CD1c-positive myeloid dendritic cell (primary cell): ENCODE data around the gene TNRC18.
A peak's percentile ranks its signal among the peaks of the same experiment; 100 is the strongest.
"Not testable (repeated sequence)": the region's sequence is repeated elsewhere in the genome, so short reads cannot be mapped to it uniquely, and the experiment has no call there.

Experiments
- DNase-seq: peaks from one replicate; pipeline ENCODE4 v3.0.0-alpha.2; 2016; ENCODE audit errors: extremely low spot score

TNRC18 gene

GRCh38 chr7:5377279-5377678 is 46.4 kb downstream of the TNRC18 start:
- DNase-seq: no peak

DNA sequence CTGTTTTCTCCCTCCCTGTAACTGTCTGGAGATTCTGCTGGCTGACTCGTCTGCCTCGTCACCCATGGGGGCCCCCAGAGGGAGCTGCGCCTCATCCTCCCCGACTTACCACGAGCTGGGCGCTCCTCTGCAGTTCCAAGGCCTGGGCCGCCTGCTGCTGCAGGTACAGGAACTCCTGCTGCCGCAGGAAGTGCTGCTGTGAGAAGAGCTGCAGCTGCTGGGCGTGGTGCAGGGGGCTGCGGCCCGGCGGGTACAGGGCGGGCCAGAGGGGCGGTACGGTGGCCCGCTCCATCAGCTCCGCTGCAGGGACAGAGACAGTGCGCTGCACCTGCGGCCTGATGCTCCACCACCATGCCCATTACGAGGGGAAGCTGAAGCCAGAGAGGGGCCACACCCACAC is 47.7 kb downstream of the TNRC18 start:
- no peak for DNase-seq

DNA sequence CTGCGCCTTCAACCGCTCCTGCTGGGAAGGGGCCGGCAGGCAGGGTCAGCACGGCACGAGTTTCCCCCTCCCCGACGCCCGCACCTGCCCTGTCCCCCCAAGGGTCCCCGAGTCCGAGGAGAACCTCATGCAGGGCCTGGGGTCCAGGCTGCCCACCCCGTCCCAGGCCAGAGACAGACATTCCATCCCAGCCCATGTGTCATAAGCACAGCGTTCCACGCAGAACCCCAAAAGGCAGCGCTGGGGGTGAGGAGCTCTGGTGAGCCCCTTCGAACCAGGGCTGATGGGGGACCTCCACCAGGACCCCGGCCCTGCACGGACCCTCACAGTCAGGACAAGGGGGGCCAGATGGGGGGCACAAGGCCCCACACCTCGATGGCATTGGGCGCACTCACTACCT is 49.2 kb downstream of the TNRC18 start:
- DNase-seq: no peak

DNA sequence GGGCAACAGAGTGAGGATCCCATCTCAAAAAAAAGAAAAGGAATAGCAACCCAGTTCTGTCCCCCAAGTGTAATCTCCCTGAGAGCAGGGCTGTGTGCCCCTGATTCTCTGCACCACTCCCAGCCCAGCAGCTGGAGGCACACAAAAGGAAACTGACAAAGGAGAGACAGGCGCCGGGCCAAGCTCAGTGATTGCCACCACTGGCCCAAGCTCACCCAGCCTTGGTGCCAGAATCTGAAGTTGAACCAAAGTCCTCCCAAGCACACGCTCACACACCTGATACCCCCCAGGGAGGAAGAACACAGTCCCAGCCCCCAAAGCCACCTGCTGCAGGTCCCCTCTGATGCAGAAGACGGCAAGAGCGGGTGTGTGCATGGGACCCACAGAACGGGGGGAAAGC is 50.3 kb downstream of the TNRC18 start:
- DNase-seq: no peak

- no peak for DNase-seq
Measured at GRCh38 chr7:5370454-5371353, 52.9 kb downstream of the TNRC18 start.

DNA sequence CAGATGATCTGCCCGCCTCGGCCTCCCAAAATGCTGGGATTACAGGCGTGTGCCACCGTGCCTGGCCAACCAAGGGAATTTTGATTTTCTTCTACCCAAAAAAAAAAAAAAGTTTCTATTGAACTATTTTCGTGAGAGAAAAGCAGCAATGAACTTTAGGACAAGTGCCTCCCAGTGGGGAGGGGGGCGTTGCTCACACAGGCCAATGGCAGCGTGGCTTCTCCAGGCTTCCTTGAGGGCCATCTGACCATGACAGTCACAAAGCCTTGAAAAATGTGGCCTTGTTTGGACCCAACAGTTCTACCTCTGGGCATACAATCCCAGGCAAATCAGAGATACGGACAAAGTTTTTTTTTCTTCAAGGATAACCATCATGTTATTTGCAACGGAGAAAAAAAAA is 56.0 kb downstream of the TNRC18 start:
- DNase-seq: no peak

DNA sequence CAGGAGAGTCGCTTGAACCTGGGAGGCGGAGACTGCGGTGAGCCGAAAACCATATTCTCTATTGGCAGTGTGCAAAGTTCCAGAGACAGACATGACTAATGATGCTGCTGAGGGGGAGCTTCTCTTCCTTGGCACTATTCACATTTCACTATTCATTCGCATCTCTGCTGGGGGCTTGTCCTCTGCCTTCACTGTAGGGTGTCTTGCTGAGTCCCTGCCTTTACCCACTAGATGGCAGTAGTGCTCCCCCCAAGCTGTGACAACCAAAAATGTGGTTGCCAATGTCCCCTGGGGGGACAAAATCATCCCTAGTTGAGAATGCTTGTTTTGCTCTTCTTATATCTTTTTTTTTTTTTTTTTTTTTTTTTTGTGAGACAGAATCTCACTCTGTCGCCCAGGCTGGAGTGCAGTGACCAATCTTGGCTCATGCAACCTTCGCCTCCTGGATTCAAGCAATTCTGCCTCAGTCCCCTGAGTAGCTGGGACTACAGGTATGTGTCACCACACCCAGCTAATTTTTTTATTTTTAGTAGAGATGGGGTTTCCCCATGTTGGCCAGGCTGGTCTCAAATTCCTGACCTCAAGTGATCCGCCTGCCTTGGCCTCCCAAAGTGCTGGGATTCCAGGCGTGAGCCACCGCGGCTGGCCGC is 57.5 kb downstream of the TNRC18 start:
- peak; percentile 81 for DNase-seq

GRCh38 chr7:5363729-5364128 is 59.9 kb downstream of the TNRC18 start:
- DNase-seq: no peak

- no peak for DNase-seq
Measured at GRCh38 chr7:5362466-5362865, 61.2 kb downstream of the TNRC18 start.

DNA sequence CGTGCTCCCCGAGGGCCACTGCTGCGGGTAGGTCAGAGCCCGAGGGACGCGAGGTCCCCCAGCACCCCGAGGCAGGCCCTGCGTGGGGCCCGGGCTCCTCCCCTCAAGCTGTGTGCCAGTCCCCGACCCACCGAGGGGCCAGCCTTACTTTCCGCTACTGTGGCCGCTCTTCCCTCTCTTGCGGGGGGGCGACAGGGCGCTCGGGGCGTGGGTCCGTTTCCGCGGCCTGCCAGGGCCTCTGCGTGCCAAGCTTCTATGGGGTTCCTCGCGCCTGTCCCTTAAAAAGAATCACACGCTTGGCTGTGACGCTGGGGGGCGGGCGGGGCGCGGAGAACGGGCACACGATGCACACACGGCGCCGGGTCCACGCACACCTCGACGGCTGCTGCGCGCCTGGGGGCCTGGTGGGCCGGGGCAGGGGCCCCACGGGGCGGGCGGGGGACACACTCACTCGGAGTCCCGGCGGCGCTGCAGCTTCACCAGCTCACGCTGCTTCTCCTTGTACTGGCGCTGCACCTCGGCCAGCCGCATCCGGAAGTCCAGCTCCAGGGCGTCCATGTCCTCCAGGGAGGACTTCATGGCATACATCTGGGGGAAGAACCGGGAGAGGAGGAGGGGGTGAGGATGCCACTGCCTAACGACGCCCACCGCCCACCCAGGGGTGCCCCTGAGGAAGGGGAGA is 62.0 kb downstream of the TNRC18 start:
- DNase-seq: no peak

- no peak for DNase-seq
Measured at GRCh38 chr7:5360971-5361370, 62.7 kb downstream of the TNRC18 start.

DNA sequence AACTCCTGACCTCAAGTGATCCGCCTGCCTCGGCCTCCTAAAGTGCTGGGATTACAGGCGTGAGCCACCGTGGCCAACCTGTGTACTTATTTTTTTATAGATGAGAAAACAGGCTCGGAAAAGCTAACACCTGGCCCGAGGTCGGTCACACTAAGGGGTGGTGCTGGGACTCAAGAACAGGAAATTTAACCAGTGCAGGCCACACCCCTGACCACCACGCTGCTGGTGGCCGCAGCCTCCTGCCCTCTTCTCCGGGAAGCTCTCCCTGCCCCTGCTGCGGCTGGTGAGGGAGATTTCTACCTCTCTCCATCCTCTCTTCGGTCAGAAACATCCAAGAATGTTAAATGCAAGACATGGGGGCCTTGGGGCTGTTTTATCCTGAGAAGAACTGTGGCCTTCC is 63.2 kb downstream of the TNRC18 start:
- DNase-seq: no peak

- not testable (repeated sequence) for DNase-seq
Measured at GRCh38 chr7:5360021-5360420, 63.6 kb downstream of the TNRC18 start.

DNA sequence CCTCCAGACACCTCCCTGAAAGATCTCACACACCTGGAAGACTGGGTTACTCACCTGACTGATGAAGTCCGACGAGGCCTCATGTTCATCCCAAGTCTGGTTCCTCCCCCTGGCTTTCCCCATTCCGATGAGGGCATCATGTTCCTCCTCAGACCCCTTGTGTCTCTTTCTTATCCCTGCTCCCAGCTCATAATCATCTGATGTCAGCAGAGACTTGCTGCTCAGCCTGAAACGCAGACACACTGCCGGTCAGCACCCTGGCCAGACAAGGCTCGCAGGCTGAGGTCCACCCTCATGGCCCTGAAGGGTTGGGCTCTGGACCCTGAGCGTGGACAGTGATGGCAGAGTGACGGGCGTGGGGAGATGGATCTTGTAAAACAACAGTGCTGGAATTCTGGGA is 64.3 kb downstream of the TNRC18 start:
- no peak for DNase-seq

GRCh38 chr7:5357951-5358350 is 65.7 kb downstream of the TNRC18 start:
- DNase-seq: no peak

DNA sequence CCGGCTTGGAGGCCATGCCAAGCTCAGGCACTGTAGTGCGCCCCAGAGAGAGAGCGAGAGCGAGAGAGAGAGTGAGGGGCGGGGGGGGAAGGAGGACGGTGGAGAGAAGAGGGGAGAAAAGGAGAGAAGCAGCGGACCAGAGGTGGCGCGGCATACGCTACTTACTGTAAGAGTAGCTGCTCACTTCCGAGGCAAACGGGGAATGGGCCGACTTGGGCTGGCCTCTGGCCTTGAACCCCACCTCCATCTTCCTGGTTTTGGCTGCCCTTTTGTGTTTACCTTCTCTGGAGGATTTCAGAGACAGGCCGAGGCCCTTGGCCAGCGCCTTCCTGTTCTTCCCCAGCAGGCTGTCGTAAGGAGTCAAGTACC is 66.9 kb downstream of the TNRC18 start:
- DNase-seq: no peak

GRCh38 chr7:5354460-5355232 is 69.0 kb downstream of the TNRC18 start:
- peak; percentile 20 for DNase-seq

DNA sequence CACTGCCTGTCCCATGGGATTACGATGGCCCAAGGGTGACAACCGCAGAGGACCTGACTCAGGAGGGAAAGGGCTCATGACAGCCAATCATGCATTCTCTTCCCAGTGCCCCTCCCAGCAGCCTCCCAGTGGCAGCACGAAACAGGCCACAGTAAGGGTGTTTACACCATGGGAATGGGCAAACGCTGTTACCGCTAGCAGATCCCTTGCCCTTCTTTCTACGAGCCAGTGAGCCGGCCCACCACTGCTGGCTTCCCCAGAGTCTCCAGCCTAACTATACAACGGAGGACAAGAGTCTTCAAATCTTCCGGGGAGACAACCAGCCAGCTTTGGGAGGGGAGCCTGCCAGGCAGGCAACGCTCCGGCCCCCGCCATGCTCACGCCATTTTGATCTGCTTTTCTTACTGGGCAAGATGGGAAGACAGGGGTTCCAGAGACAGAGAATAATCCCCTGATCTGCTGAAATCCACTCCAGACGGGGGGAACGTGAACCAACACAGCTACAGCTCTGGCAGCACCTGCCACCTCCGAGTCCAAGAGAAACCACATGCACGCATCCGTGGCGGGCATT is 71.1 kb downstream of the TNRC18 start:
- no peak for DNase-seq

DNA sequence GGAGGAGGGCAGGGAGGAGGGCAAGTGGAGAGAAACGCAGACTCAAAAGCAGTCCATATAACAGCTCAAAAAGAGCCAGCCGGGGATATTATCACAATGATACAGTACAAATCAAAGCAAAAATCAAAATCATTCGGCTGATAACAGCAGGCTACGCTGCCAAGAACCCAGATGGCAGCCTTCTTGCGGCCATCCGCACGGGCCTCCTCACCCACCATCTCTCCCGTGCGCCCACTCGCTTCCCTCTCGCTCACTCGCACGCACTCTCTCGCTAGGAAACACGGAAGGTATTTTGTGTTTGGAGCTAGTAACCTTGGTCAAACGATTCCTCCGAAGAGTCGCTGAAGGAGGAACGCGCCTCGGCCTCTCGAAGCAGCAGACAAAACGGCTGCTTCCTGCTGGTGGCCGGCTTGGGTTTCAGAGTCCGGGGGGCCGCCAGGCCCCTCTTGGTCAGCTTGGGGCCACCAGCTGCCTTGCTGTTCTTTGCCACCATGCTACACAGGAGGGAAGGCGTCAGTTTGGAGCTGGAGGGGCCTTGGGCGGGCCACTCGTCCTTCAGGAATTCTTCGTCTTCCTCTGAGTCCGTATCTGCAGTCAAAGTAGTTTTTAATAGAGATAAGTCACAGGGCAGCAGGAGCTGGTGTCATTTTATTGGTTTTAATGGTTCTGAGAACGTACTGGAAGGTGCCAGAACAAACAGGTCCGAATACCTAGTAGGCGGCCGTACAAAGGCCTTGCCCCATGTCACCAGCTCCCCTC is 71.9 kb downstream of the TNRC18 start:
- DNase-seq: no peak

- DNase-seq: no peak
Measured at GRCh38 chr7:5350600-5351385, 72.8 kb downstream of the TNRC18 start.
